Progenitor cell of endocrine pancreas (in vitro differentiated cells): ENCODE results near the gene OTUD5. TPM values are rescaled to one million over a fixed set of nuclear protein-coding genes. Genes with fewer than 3 reads are reported as not detected.

ENCODE experiments used
- DNase-seq: peaks from one replicate; pipeline ENCODE4 v3.0.0; 2021; ENCODE audit warnings: low spot score; ENCODE audit not compliant: unreplicated experiment
- H3K27ac Mint-ChIP-seq: 2 replicates; pipeline ENCODE4 v1.8.0; 2021; ENCODE audit warnings: mild to moderate bottlenecking, moderate library complexity, mixed read lengths
- H3K27me3 Mint-ChIP-seq: 2 replicates; pipeline ENCODE4 v1.8.0; 2021; ENCODE audit warnings: mixed read lengths
- H3K36me3 Mint-ChIP-seq: 2 replicates; pipeline ENCODE4 v1.8.0; 2022; ENCODE audit warnings: mixed read lengths; ENCODE audit not compliant: insufficient read depth
- H3K4me1 Mint-ChIP-seq: 2 replicates; pipeline ENCODE4 v1.8.0; 2021; ENCODE audit warnings: low read depth, mixed read lengths
- H3K4me3 Mint-ChIP-seq: 2 replicates; pipeline ENCODE4 v1.8.0; 2021; ENCODE audit warnings: low read depth, mild to moderate bottlenecking, moderate library complexity, mixed read lengths
- H3K9me3 Mint-ChIP-seq: 2 replicates; pipeline ENCODE4 v1.8.0; 2021; ENCODE audit warnings: low read depth, mixed read lengths
- CTCF ChIP-seq: fragments of 200-600 bp; sonication (generic); IDR thresholded peaks from one replicate; pipeline ENCODE4 v1.5.0; 2021; ENCODE audit warnings: antibody characterized with exemption, mild to moderate bottlenecking; ENCODE audit not compliant: unreplicated experiment
- total RNA-seq: library from RNA; stranded (reverse); gene quantifications from 2 replicates; pipeline ENCODE4 v1.2.1, GENCODE V29; 2021

Gene OTUD5
- total RNA-seq, 1 donor from 2014 or later: 53.3 TPM

GRCh38 chrX:48974033-48974432 is 16.6 kb upstream of the OTUD5 start:
- Mint-ChIP-seq H3K9me3 (peaks cover 21% of the 10 kb centered on the region), H3K4me1 (peaks cover 5% of the 10 kb centered on the region), H3K36me3 (peaks cover 20% of the 10 kb centered on the region), H3K4me3 (no peak overlapping the region), H3K27me3 (no peaks in the 10 kb centered on the region), H3K27ac (no peak overlapping the region)
- TF ChIP-seq CTCF: no peak
- no peak for DNase-seq

- TF ChIP-seq CTCF: peak; percentile 54
- peak overlapping the region; percentile 69 for H3K4me3 Mint-ChIP-seq
- H3K27me3 Mint-ChIP-seq: no peaks in the 10 kb centered on the region
- H3K4me1 Mint-ChIP-seq: peaks cover 5% of the 10 kb centered on the region
- H3K36me3 Mint-ChIP-seq: peaks cover 11% of the 10 kb centered on the region
- no peak for DNase-seq
- H3K27ac Mint-ChIP-seq: peak overlapping the region; percentile 87
- peaks cover 15% of the 10 kb centered on the region for H3K9me3 Mint-ChIP-seq
These were observed 15.1 kb upstream of the OTUD5 start for GRCh38 chrX:48972220-48973164.

- Mint-ChIP-seq H3K27me3 (no peaks in the 10 kb centered on the region), H3K4me1 (peaks cover 5% of the 10 kb centered on the region), H3K36me3 (peaks cover 11% of the 10 kb centered on the region), H3K9me3 (peaks cover 15% of the 10 kb centered on the region), H3K4me3 (peak within 1 kb of the TSS; percentile 69), H3K27ac (peak within 1 kb of the TSS; percentile 87)
- no peak for TF ChIP-seq CTCF
- peak; percentile 31 for DNase-seq
These were observed 14.1 kb upstream of the OTUD5 start, which contains the start of gene KCND1 for GRCh38 chrX:48971249-48972219. Gene KCND1, minus strand, starts transcription at chrX:48971844. Its CDS starts 1,573 bp downstream, at chrX:48970271.

- peak overlapping the region; percentile 45 for H3K27ac Mint-ChIP-seq
- no peak for DNase-seq
- H3K9me3 Mint-ChIP-seq: peaks cover 8% of the 10 kb centered on the region
- TF ChIP-seq CTCF: no peak
- no peaks in the 10 kb centered on the region for H3K27me3 Mint-ChIP-seq
- H3K36me3 Mint-ChIP-seq: peaks cover 4% of the 10 kb centered on the region
- H3K4me1 Mint-ChIP-seq: peaks cover 5% of the 10 kb centered on the region
- no peak overlapping the region for H3K4me3 Mint-ChIP-seq
These were observed 12.1 kb upstream of the OTUD5 start for GRCh38 chrX:48969471-48969870.

- no peak overlapping the region for H3K4me3 Mint-ChIP-seq
- H3K4me1 Mint-ChIP-seq: peaks cover 5% of the 10 kb centered on the region
- H3K9me3 Mint-ChIP-seq: peaks cover 7% of the 10 kb centered on the region
- no peak overlapping the region for H3K27ac Mint-ChIP-seq
- H3K36me3 Mint-ChIP-seq: peaks cover 4% of the 10 kb centered on the region
- no peak for DNase-seq
- no peaks in the 10 kb centered on the region for H3K27me3 Mint-ChIP-seq
- no peak for TF ChIP-seq CTCF
These were observed 11.0 kb upstream of the OTUD5 start for GRCh38 chrX:48968377-48968776.
